ENCODE results near the gene PRF1.

The PRF1 gene

GRCh38 chr10:70575874-70576802 lies 26.4 kb downstream of the PRF1 start:
- no peak overlapping the region for H3K4me3 ChIP-seq (ENCODE audit: low read depth, low read length)
- ChIA-PET POLR2A (interaction anchor here (0.6 kb wide), 1 partner anchor 89 kb away, joined by 3 read pairs; no protein-coding TSS in a partner anchor), CTCF (interaction anchor here (0.9 to 3.3 kb wide), 3 partner anchors 16 to 181 kb away, joined by 4 to 14 read pairs (median 12); no protein-coding TSS in a partner anchor)
- TF ChIP-seq CTCF (IDR thresholded peaks at IDR 0.05; ENCODE audit: insufficient read depth, low read length, missing control alignments), result no peak
- no peak for DNase-seq (ENCODE audit: low read depth, low spot score)

- ChIA-PET POLR2A (no interaction called here), CTCF (interaction anchor here (0.9 to 3.3 kb wide), 3 partner anchors 16 to 181 kb away, joined by 4 to 14 read pairs (median 12); no protein-coding TSS in a partner anchor)
- H3K4me3 ChIP-seq (ENCODE audit: low read depth, low read length), result no peak overlapping the region
- TF ChIP-seq CTCF (IDR thresholded peaks at IDR 0.05; ENCODE audit: insufficient read depth, low read length, missing control alignments), result no peak
- DNase-seq (ENCODE audit: low read depth, low spot score), result no peak
Measured at GRCh38 chr10:70575486-70575873, 27.1 kb downstream of the PRF1 start.

GRCh38 chr10:70573599-70574506 lies 28.7 kb downstream of the PRF1 start:
- no peak for TF ChIP-seq CTCF (IDR thresholded peaks at IDR 0.05; ENCODE audit: insufficient read depth, low read length, missing control alignments)
- no peak for DNase-seq (ENCODE audit: low read depth, low spot score)
- ChIA-PET CTCF (interaction anchor here (0.6 to 3.3 kb wide), 3 partner anchors 12 to 38 kb away, joined by 3 to 15 read pairs (median 14); no protein-coding TSS in a partner anchor), POLR2A (no interaction called here)
- H3K4me3 ChIP-seq (ENCODE audit: low read depth, low read length), result no peak overlapping the region

GRCh38 chr10:70571636-70572439 lies 30.7 kb downstream of the PRF1 start:
- POLR2A ChIA-PET, result no interaction called here
- no peak for DNase-seq (ENCODE audit: low read depth, low spot score)
- CTCF ChIA-PET, result interaction anchor here (0.7 to 2.9 kb wide), 5 partner anchors 10 to 187 kb away, joined by 3 to 15 read pairs (median 5); no protein-coding TSS in a partner anchor
- TF ChIP-seq CTCF (IDR thresholded peaks at IDR 0.05; ENCODE audit: insufficient read depth, low read length, missing control alignments), result no peak
- H3K4me3 ChIP-seq (ENCODE audit: low read depth, low read length), result no peak overlapping the region

GRCh38 chr10:70571236-70571635 lies 31.3 kb downstream of the PRF1 start:
- ChIA-PET POLR2A (no interaction called here), CTCF (interaction anchor here (0.7 to 2.9 kb wide), 4 partner anchors 9 to 188 kb away, joined by 3 to 15 read pairs (median 6); no protein-coding TSS in a partner anchor)
- DNase-seq (ENCODE audit: low read depth, low spot score), result no peak
- H3K4me3 ChIP-seq (ENCODE audit: low read depth, low read length), result no peak overlapping the region
- no peak for TF ChIP-seq CTCF (IDR thresholded peaks at IDR 0.05; ENCODE audit: insufficient read depth, low read length, missing control alignments)

Data from AG04449 (cell line).